Naive thymus-derived CD8-positive, alpha-beta T cell (primary cell): ENCODE measurements around the gene PALM3. TPM values are rescaled to one million over a fixed set of nuclear protein-coding genes. Genes with fewer than 3 reads are reported as not detected.
A peak's percentile ranks its signal among the peaks of the same experiment; 100 is the strongest.

ENCODE experiments used
- ATAC-seq, 2 donors: fragments of 150-1000 bp; cut with Tn5 transposase in 1 of 2; sonication (Bioruptor Pico), chemical (Tn5 transposase) in 1 of 2; 1 replicate in 1 of 2; 2 replicates in 1 of 2; pipeline ENCODE4 v1.10.0; 2021; ENCODE audit warnings: mild to moderate bottlenecking in 2 of 2, moderate library complexity in 2 of 2
- POLR2A ChIA-PET: fragments of 350-600 bp; sonication (Branson Sonifier 250); formaldehyde crosslinking; loops from one replicate; lab custom pipeline; 2021; ENCODE audit warnings: antibody characterized with exemption; lab: Charles Lee
- DNase-seq, 10 donors: peaks; one replicate each; pipeline versions ENCODE4 v3.0.0 to v3.0.0-alpha.2; 2020 to 2022
- H3K27ac Mint-ChIP-seq, 10 donors: one replicate each; pipeline ENCODE4 v1.8.0; 2020 to 2022; ENCODE audit warnings: mild to moderate bottlenecking in 10 of 10, mixed read lengths in 10 of 10, moderate library complexity in 4 of 10, inconsistent platforms in 1 of 10
- H3K27me3 Mint-ChIP-seq, 5 donors: one replicate each; pipeline ENCODE4 v1.8.0; 2021 to 2022; ENCODE audit warnings: mixed read lengths in 5 of 5
- H3K36me3 Mint-ChIP-seq, 3 donors: one replicate each; pipeline ENCODE4 v1.8.0; 2020 to 2022; ENCODE audit warnings: mixed read lengths in 3 of 3, mild to moderate bottlenecking in 2 of 3, inconsistent platforms in 1 of 3
- H3K4me1 Mint-ChIP-seq, 4 donors: one replicate each; pipeline ENCODE4 v1.8.0; 2021 to 2022; ENCODE audit warnings: mixed read lengths in 4 of 4
- H3K4me3 Mint-ChIP-seq, 10 donors: one replicate each; pipeline ENCODE4 v1.8.0; 2020 to 2022; ENCODE audit warnings: mild to moderate bottlenecking in 10 of 10, mixed read lengths in 10 of 10, moderate library complexity in 6 of 10, inconsistent platforms in 1 of 10
- H3K9me3 Mint-ChIP-seq, 9 donors: one replicate each; pipeline ENCODE4 v1.8.0; 2020 to 2022; ENCODE audit warnings: mixed read lengths in 9 of 9, mild to moderate bottlenecking in 3 of 9, inconsistent platforms in 1 of 9, moderate library complexity in 1 of 9
- polyA plus RNA-seq, 3 donors: library from polyadenylated mRNA; unstranded; fragments of 300-500 nt; fragmentation: Illumina TruSeq; gene quantifications; one replicate each; pipeline ENCODE4 v1.2.3, GENCODE V29; 2021
- total RNA-seq, 8 experiments: library from RNA in 2 of 8; stranded (reverse) in 2 of 8; gene quantifications; one replicate each; pipeline ENCODE4 v1.2.3 and lab custom pipeline; 2021 to 2026

The PALM3 gene, protein sequence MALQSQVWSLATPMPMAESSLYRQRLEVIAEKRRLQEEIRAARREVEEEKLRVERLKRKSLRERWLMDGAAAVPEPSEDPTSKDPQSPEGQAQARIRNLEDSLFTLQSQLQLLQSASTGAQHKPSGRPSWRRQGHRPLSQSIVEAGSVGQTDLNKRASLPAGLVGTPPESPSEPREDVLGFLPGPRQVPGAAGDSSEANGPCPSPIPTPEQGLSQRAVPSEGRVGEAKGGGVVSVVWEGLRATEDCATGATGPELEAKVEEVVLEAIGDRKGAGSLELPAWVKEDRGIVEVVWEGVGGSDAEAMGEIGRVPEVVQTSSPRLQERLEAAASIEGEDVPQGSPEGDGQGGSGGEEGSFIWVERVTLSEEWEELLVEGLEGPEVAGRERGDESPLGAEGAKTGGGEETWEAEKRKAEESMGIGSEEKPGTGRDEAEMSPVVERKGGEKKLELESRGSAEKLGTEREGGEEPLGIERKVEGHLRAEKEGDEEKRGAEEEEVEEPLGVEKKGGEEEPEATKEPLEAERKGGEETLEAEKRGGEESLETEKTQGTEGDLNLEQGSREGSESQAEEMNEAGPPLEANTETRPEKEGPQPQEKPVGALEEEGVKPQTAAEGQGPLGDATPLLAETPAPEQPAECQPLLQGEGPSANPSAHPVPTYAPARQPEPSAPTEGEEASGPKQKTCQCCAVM
- total RNA-seq = not detected
- under 1 TPM in 1 of 3 donors, not detected in 2; 0.13 TPM for polyA plus RNA-seq
- total RNA-seq (lab: John Stamatoyannopoulos, UW) = 0 to 0.08 (median 0) reads per million in 6 experiments

GRCh38 chr19:14061751-14062557 lies at the start of gene PALM3:
TSS of gene PALM3 (minus strand) at chr19:14062076. CDS start at chr19:14061980, 96 bp downstream.
- Mint-ChIP-seq H3K4me3 (no peak within 1 kb of the TSS), H3K36me3 (peaks cover 0 to 3% (median 0%) of the 10 kb centered on the region in 3 donors), H3K4me1 (peaks cover 7 to 21% (median 15%) of the 10 kb centered on the region in 4 donors), H3K27ac (peak within 1 kb of the TSS in 1 of 10 donors; percentile 35), H3K9me3 (no peaks in the 10 kb centered on the region), H3K27me3 (peaks cover 18 to 41% (median 24%) of the 10 kb centered on the region in 5 donors)
- no peak for ATAC-seq
- POLR2A ChIA-PET = no interaction called here
- no peak for DNase-seq

DNA sequence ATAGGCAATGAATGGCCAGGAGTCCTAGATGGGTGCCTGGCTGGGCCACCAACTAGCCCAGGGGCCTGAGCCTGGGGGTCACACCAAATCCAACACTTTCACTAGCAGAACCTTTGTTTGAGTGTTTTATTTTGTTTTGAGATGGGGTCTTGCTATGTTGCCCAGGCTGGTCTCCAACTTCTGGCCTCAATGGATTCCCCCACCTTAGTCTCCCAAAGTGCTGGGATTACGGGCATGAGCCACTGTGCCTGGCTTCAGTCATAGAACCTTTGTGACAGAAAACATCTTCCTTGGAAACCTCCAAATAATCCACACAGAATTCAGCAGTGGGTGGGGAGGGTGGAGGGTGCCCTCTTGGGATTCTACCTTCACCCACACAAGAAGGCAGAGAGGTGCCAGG lies 49.6 kb upstream of the PALM3 start:
- POLR2A ChIA-PET = interaction anchor here (0.7 to 1.4 kb wide), 5 partner anchors 18 to 268 kb away, joined by 3 to 6 read pairs (median 4); no protein-coding TSS in a partner anchor
- DNase-seq (no peak), ATAC-seq (no peak)
- H3K4me3 Mint-ChIP-seq = peak overlapping the region in 2 of 10 donors; percentile 27 to 34
- H3K27me3 Mint-ChIP-seq = no peaks in the 10 kb centered on the region
- no peaks in the 10 kb centered on the region for H3K9me3 Mint-ChIP-seq
- peaks cover 0 to 6% (median 0%) of the 10 kb centered on the region in 3 donors for H3K36me3 Mint-ChIP-seq
- peak overlapping the region in 4 of 10 donors; percentile 53 to 80 (median 74) for H3K27ac Mint-ChIP-seq
- peaks cover 19 to 62% (median 51%) of the 10 kb centered on the region in 4 donors for H3K4me1 Mint-ChIP-seq

- Mint-ChIP-seq H3K27ac (peak overlapping the region in 7 of 10 donors; percentile 13 to 80 (median 57)), H3K36me3 (peaks cover 0 to 12% (median 2%) of the 10 kb centered on the region in 3 donors), H3K27me3 (no peaks in the 10 kb centered on the region), H3K4me3 (no peak overlapping the region), H3K4me1 (peaks cover 11 to 54% (median 43%) of the 10 kb centered on the region in 4 donors), H3K9me3 (no peaks in the 10 kb centered on the region)
- DNase-seq (no peak), ATAC-seq (no peak)
- POLR2A ChIA-PET = interaction anchor here (0.7 to 1.3 kb wide), 5 partner anchors 19 to 269 kb away, joined by 3 to 4 read pairs (median 3); no protein-coding TSS in a partner anchor
Observed at GRCh38 chr19:14110650-14111049, 48.8 kb upstream of the PALM3 start.

DNA sequence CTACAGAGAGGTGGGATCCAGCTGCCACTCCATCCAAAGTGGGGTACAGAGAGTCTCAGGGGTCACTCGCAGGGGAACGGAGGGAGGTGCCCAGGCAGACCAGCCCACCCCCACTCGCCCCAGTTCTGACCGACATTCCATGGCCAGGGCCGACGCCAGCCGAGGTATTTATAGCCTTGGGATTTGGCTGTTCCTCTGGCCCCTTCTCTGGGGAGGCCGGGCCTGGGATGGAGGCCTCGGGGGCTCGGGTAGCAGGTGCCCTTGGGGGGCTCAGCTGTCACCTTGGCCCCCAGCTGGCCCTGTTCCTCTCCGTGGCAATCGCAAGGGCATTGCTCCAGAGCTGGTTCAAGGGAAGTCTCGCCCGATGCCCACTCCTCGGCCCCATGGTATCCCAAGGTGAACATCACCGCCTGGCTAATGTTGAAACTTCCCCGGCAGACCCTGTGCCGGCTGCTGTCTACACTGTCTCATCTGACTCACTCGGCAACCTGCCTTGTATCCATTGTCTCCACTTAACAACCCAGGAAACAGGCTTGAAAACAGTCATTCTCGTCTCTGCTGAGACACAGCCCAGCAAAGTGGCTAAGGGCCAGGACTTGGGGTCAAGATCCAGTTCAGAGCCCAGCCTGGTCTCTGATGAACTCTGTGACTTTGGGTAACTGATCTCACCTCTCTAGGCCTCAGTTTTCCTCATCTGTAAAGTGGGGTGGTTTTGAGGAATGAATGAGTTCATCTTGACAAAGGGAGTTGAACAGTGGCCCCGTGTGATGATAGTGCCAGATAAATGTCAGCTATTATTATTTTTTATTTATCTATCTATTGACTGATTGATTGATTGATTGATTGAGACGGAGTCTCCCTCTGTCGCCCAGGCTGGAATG lies 45.9 kb upstream of the PALM3 start:
- ATAC-seq (no peak), DNase-seq (no peak)
- Mint-ChIP-seq H3K27me3 (no peaks in the 10 kb centered on the region), H3K27ac (peak overlapping the region in 1 of 10 donors; percentile 46), H3K9me3 (no peaks in the 10 kb centered on the region), H3K4me3 (no peak overlapping the region), H3K36me3 (peaks cover 0 to 25% (median 7%) of the 10 kb centered on the region in 3 donors), H3K4me1 (peaks cover 2 to 30% (median 20%) of the 10 kb centered on the region in 4 donors)
- POLR2A ChIA-PET = no interaction called here

DNA sequence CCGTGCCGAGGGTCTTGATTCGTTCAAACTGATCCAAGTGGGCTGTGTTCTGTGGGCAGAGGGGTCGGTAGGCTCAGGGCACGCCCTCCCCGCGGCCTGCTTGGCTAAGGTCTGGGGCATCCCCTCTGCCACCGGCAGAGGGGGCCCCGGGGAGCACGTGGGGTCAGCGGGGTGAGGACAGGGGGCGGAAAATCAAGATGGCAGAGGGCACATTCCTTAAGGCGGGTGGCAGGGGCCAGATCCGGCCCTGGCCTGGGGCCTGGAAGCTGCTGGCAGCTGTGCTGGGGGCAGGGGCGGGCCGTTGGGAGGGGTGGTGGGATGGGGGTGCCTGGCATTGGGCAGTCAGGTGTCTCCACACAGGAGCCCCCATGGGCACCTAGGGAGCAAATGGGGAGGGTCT lies 45.0 kb upstream of the PALM3 start:
- Mint-ChIP-seq H3K27ac (no peak overlapping the region), H3K4me1 (peaks cover 2 to 20% (median 11%) of the 10 kb centered on the region in 4 donors), H3K9me3 (no peaks in the 10 kb centered on the region), H3K27me3 (no peaks in the 10 kb centered on the region), H3K4me3 (no peak overlapping the region), H3K36me3 (peaks cover 0 to 30% (median 7%) of the 10 kb centered on the region in 3 donors)
- ATAC-seq (no peak), DNase-seq (no peak)
- POLR2A ChIA-PET = no interaction called here

GRCh38 chr19:14105680-14106079 lies 43.8 kb upstream of the PALM3 start:
- ATAC-seq (no peak), DNase-seq (no peak)
- Mint-ChIP-seq H3K36me3 (peaks cover 0 to 36% (median 7%) of the 10 kb centered on the region in 3 donors), H3K27ac (peak overlapping the region in 1 of 10 donors; percentile 84), H3K9me3 (no peaks in the 10 kb centered on the region), H3K4me1 (peaks cover 0 to 9% (median 4%) of the 10 kb centered on the region in 4 donors), H3K27me3 (no peaks in the 10 kb centered on the region), H3K4me3 (no peak overlapping the region)
- POLR2A ChIA-PET = interaction anchor here (0.7 kb wide), 1 partner anchor 259 kb away, joined by 3 read pairs; no protein-coding TSS in a partner anchor

DNA sequence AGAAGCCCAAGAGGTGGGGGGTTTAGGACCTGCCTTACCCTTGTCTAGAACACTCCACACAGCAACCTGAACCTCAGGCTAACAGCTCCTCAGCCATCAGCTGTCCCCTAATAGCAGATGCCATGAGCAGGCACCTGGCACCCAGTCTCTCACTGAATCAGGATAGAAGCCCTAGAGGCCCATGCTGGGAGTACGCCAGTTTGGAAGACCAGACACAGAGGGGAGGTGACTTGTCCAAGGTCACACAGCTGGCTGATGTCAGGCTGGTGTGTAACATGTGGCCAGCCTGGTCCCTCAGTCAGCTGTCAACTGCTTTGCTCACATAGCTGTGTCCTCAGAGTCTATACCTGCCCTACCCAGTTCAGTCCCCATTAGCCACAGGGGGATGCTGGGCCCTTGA lies 41.4 kb upstream of the PALM3 start:
- peaks cover 0 to 44% (median 7%) of the 10 kb centered on the region in 3 donors for H3K36me3 Mint-ChIP-seq
- no peaks in the 10 kb centered on the region for H3K9me3 Mint-ChIP-seq
- no peaks in the 10 kb centered on the region for H3K4me1 Mint-ChIP-seq
- POLR2A ChIA-PET = interaction anchor here (1.0 to 1.9 kb wide), 2 partner anchors 11 to 12 kb away, joined by 3 to 8 read pairs; no protein-coding TSS in a partner anchor
- H3K27me3 Mint-ChIP-seq = no peaks in the 10 kb centered on the region
- ATAC-seq (no peak), DNase-seq (no peak)
- no peak overlapping the region for H3K4me3 Mint-ChIP-seq
- H3K27ac Mint-ChIP-seq = no peak overlapping the region

GRCh38 chr19:14102756-14103155 lies 40.9 kb upstream of the PALM3 start:
- Mint-ChIP-seq H3K27ac (no peak overlapping the region), H3K4me3 (no peak overlapping the region), H3K27me3 (no peaks in the 10 kb centered on the region), H3K36me3 (peaks cover 0 to 49% (median 7%) of the 10 kb centered on the region in 3 donors), H3K4me1 (no peaks in the 10 kb centered on the region), H3K9me3 (no peaks in the 10 kb centered on the region)
- POLR2A ChIA-PET = interaction anchor here (1.0 to 1.9 kb wide), 3 partner anchors 11 to 404 kb away, joined by 3 to 8 read pairs (median 3); no protein-coding TSS in a partner anchor
- DNase-seq (no peak), ATAC-seq (no peak)

DNA sequence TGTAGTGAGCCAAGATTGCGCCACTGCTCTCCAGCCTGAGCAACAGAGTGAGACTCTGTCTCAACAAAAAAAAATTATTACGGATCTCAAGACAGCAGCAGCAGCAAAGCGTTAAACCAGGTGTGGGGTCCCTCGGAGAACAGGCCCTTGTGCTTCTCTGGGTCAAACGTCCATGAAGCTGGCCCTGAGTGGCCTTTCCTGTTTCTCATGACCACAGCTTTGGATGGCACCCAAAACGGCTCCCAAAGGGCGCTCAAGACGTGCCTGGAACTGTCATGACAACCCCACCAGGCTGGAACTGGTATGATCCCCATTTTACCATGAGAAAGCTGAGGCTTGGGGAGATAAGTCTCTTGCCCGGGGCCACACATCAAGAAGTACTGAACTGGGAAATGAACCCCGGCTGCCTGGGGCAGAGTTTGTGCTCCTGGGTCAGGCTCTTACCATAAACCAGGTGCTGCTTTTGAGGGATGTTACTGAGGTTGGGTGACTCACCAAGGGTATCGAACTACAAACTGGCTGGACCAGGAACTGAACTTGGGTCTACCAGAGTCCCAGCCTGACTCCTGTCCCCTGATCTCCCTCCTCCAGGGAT lies 40.3 kb upstream of the PALM3 start:
- H3K4me1 Mint-ChIP-seq = no peaks in the 10 kb centered on the region
- no peak for DNase-seq
- no peaks in the 10 kb centered on the region for H3K27me3 Mint-ChIP-seq
- no peak overlapping the region for H3K4me3 Mint-ChIP-seq
- ATAC-seq = no peak
- no peak overlapping the region for H3K27ac Mint-ChIP-seq
- POLR2A ChIA-PET = interaction anchor here (1.0 to 1.9 kb wide), 2 partner anchors 14 to 405 kb away, joined by 3 to 8 read pairs; no protein-coding TSS in a partner anchor
- H3K9me3 Mint-ChIP-seq = no peaks in the 10 kb centered on the region
- H3K36me3 Mint-ChIP-seq = peaks cover 0 to 52% (median 7%) of the 10 kb centered on the region in 3 donors

GRCh38 chr19:14101003-14101545 lies 39.2 kb upstream of the PALM3 start:
- POLR2A ChIA-PET = no interaction called here
- Mint-ChIP-seq H3K4me3 (no peak overlapping the region), H3K4me1 (no peaks in the 10 kb centered on the region), H3K36me3 (peaks cover 0 to 53% (median 10%) of the 10 kb centered on the region in 3 donors), H3K9me3 (no peaks in the 10 kb centered on the region), H3K27me3 (no peaks in the 10 kb centered on the region), H3K27ac (peak overlapping the region in 1 of 10 donors; percentile 65)
- ATAC-seq (no peak), DNase-seq (no peak)
